SK-N-SH (cell line): ENCODE measurements around the gene TSC2. TPM values are rescaled to one million over a fixed set of nuclear protein-coding genes. Genes with fewer than 3 reads are reported as not detected.

Experiments
- CTCF ChIA-PET: fragments of 300-600, 350-600 bp; formaldehyde crosslinking; extraction: SDS; loops from one replicate; lab custom pipeline; 2021; lab: Yijun Ruan, JAX
- POLR2A ChIA-PET: fragments of 350-600 bp; sonication (Branson Sonifier 250); formaldehyde crosslinking; extraction: SDS; loops from one replicate; lab custom pipeline; 2020; ENCODE audit warnings: antibody characterized with exemption, inconsistent platforms; lab: Yijun Ruan, JAX
- DNase-seq: peaks from one replicate; pipeline ENCODE4 v3.0.0; 2012
- H2AFZ ChIP-seq: fragments of 200-600 bp; sonication (generic); 2 replicates; pipeline ENCODE4 v1.8.1; 2016; ENCODE audit warnings: antibody characterized with exemption, mild to moderate bottlenecking, low read depth
- H3F3A ChIP-seq: fragments of 200-600 bp; sonication (generic); replicated peaks from 2 replicates; pipeline ENCODE3; 2016; ENCODE audit warnings: antibody characterized with exemption, mild to moderate bottlenecking; ENCODE audit not compliant: insufficient read depth
- H3K27ac ChIP-seq, 2 experiments: fragments of 200-500 bp in 1 of 2; fragments of 200-600 bp in 1 of 2; sonication (Bioruptor generic) in 1 of 2; sonication (generic), shearing (Covaris generic) in 1 of 2; 2 replicates each; pipeline versions ENCODE4 v1.5.1 to v1.6.1; 2014 to 2016; ENCODE audit warnings: low read depth in 2 of 2, inconsistent platforms in 1 of 2, low read length in 1 of 2, mild to moderate bottlenecking in 1 of 2, mixed read lengths in 1 of 2
- H3K27me3 ChIP-seq: fragments of 200-600 bp; sonication (generic), shearing (Covaris generic); 2 replicates; pipeline ENCODE4 v1.6.1; 2016; ENCODE audit warnings: mixed run types; ENCODE audit not compliant: insufficient read depth
- H3K36me3 ChIP-seq, 2 experiments: fragments of 200-500 bp in 1 of 2; fragments of 200-600 bp in 1 of 2; sonication (Bioruptor generic) in 1 of 2; sonication (generic) in 1 of 2; replicated peaks in 1 of 2; 2 replicates each; pipeline versions ENCODE3 to v1.5.1; 2014 to 2016; ENCODE audit warnings: low read length in 1 of 2, mild to moderate bottlenecking in 1 of 2; ENCODE audit not compliant: insufficient read depth in 2 of 2, control insufficient read depth in 1 of 2
- H3K4me1 ChIP-seq, 2 experiments: fragments of 200-500 bp in 1 of 2; fragments of 200-600 bp in 1 of 2; sonication (Bioruptor generic) in 1 of 2; sonication (generic), shearing (Covaris generic) in 1 of 2; 2 replicates each; pipeline versions ENCODE4 v1.5.1 to v1.6.1; 2014 to 2016; ENCODE audit warnings: low read depth in 1 of 2, low read length in 1 of 2, mixed run types in 1 of 2; ENCODE audit not compliant: insufficient read depth in 2 of 2, control insufficient read depth in 1 of 2
- H3K4me2 ChIP-seq: fragments of 200-600 bp; sonication (generic), shearing (Covaris generic); 2 replicates; pipeline ENCODE4 v1.6.1; 2017; ENCODE audit warnings: mixed run types
- H3K4me3 ChIP-seq, 2 experiments: fragments of 200-500 bp in 1 of 2; fragments of 200-600 bp in 1 of 2; sonication (Bioruptor generic) in 1 of 2; sonication (generic), shearing (Covaris generic) in 1 of 2; 2 replicates each; pipeline versions ENCODE4 v1.5.1 to v1.8.1; 2014 to 2016; ENCODE audit warnings: low read depth in 2 of 2, inconsistent platforms in 1 of 2, low read length in 1 of 2, mild to moderate bottlenecking in 1 of 2, mixed read lengths in 1 of 2, moderate library complexity in 1 of 2
- H3K79me2 ChIP-seq: fragments of 200-600 bp; sonication (generic); 2 replicates; pipeline ENCODE4 v1.8.1; 2017; ENCODE audit warnings: mild to moderate bottlenecking; ENCODE audit not compliant: insufficient read depth
- H3K9ac ChIP-seq: fragments of 200-600 bp; sonication (generic); 2 replicates; pipeline ENCODE4 v1.6.1; 2017; ENCODE audit warnings: mixed run types
- H3K9me2 ChIP-seq: fragments of 200-600 bp; sonication (generic); 2 replicates; pipeline ENCODE4 v1.6.1; 2017; ENCODE audit warnings: mixed run types
- H3K9me3 ChIP-seq: fragments of 200-600 bp; sonication (generic); 2 replicates; pipeline ENCODE4 v1.6.1; 2017; ENCODE audit warnings: mixed run types, mild to moderate bottlenecking, moderate library complexity
- H4K20me1 ChIP-seq: fragments of 200-600 bp; sonication (generic); 2 replicates; pipeline ENCODE4 v1.6.1; 2017; ENCODE audit warnings: mild to moderate bottlenecking, mixed run types; ENCODE audit not compliant: insufficient read depth
- CTCF ChIP-seq: fragments of 200-600 bp; sonication (generic); IDR thresholded peaks from 2 replicates; pipeline ENCODE4 v1.6.1; 2017; ENCODE audit warnings: antibody characterized with exemption, mild to moderate bottlenecking, moderate library complexity
- EP300 ChIP-seq, 2 experiments: IDR thresholded peaks; 2 replicates each; pipeline versions ENCODE4 v1.4.0 to v1.6.1; 2012; ENCODE audit warnings: borderline replicate concordance in 1 of 2, low read depth in 1 of 2, low read length in 1 of 2
- FOXM1 ChIP-seq: IDR thresholded peaks from 2 replicates; pipeline ENCODE4 v1.4.0; 2012; ENCODE audit warnings: low read depth, mild to moderate bottlenecking
- GATA2 ChIP-seq: sonication (generic); formaldehyde crosslinking; IDR thresholded peaks from 2 replicates; pipeline ENCODE4 v1.5.0; 2020; ENCODE audit warnings: mild to moderate bottlenecking, missing genetic modification reagents
- IRF3 ChIP-seq: fragments of 150-350 bp; IDR thresholded peaks from 2 replicates; pipeline ENCODE4 v1.6.1; 2016; ENCODE audit warnings: mild to moderate bottlenecking, low read depth, low read length
- MAX ChIP-seq: IDR thresholded peaks from 2 replicates; pipeline ENCODE4 v1.4.0; 2012; ENCODE audit warnings: low read depth
- MEF2A ChIP-seq: IDR thresholded peaks from 2 replicates; pipeline ENCODE4 v1.4.0; 2012; ENCODE audit warnings: low read depth, borderline replicate concordance
- MXI1 ChIP-seq: IDR thresholded peaks from 2 replicates; pipeline ENCODE4 v1.6.1; 2012; ENCODE audit warnings: mild to moderate bottlenecking, low read depth, low read length, improper control_type of control experiment
- NFIC ChIP-seq: IDR thresholded peaks from 2 replicates; pipeline ENCODE4 v1.4.0; 2012; ENCODE audit warnings: borderline replicate concordance
- NRF1 ChIP-seq: IDR thresholded peaks from 2 replicates; pipeline ENCODE4 v1.6.1; 2012; ENCODE audit warnings: low read depth, mild to moderate bottlenecking, low read length
- POLR2AphosphoS5 ChIP-seq: IDR thresholded peaks from 2 replicates; pipeline ENCODE4 v1.6.1; 2012; ENCODE audit warnings: low read depth, low read length
- RCOR1 ChIP-seq: fragments of 150-350 bp; IDR thresholded peaks from 2 replicates; pipeline ENCODE4 v1.6.1; 2017; ENCODE audit warnings: antibody characterized with exemption, low read length
- REST ChIP-seq: IDR thresholded peaks from 2 replicates; pipeline ENCODE4 v1.6.1; 2012; ENCODE audit warnings: mild to moderate bottlenecking, low read depth, low read length, moderate library complexity
- RFX5 ChIP-seq: IDR thresholded peaks from 2 replicates; pipeline ENCODE4 v1.6.1; 2012; ENCODE audit warnings: mild to moderate bottlenecking, improper control_type of control experiment, low read length
- RXRA ChIP-seq: IDR thresholded peaks from 2 replicates; pipeline ENCODE4 v1.4.0; 2012; ENCODE audit warnings: low read depth, mild to moderate bottlenecking, borderline replicate concordance
- SIN3A ChIP-seq: IDR thresholded peaks from 2 replicates; pipeline ENCODE4 v1.6.1; 2012; ENCODE audit warnings: low read depth, mild to moderate bottlenecking, low read length, moderate library complexity, borderline replicate concordance
- TCF12 ChIP-seq: IDR thresholded peaks from 2 replicates; pipeline ENCODE4 v1.4.0; 2012
- USF1 ChIP-seq: IDR thresholded peaks from 2 replicates; pipeline ENCODE4 v1.4.0; 2012; ENCODE audit warnings: low read depth, borderline replicate concordance
- ZBTB33 ChIP-seq: IDR thresholded peaks from 2 replicates; pipeline ENCODE4 v1.4.0; 2012; ENCODE audit warnings: low read depth, borderline replicate concordance
- WGBS: methylation state at CpG from one replicate; pipeline ENCODE4 v1.1.6; 2017; ENCODE audit warnings: low lambda C conversion rate; 5-methylcytosine and 5-hydroxymethylcytosine counted together
- polyA plus RNA-seq, 3 experiments: library from polyadenylated mRNA; depleted of rRNA; stranded (reverse); fragments of >200 nt; gene quantifications; 2 replicates each; pipeline ENCODE4 v1.2.3, GENCODE V29; 2012

The TSC2 gene
- polyA plus RNA-seq, 1 of the 3 experiments (the other 2 are of a cell fraction): 96.1 TPM

GRCh38 chr16:2013527-2013926, 34.3 kb upstream of the TSC2 start (continued):
- TF ChIP-seq USF1: no peak
- TF ChIP-seq RFX5: no peak
- TF ChIP-seq EP300 (IDR thresholded peaks at IDR 0.05; ENCODE audit: borderline replicate concordance in 1 of 2, low read depth in 1 of 2, low read length in 1 of 2): no peak
- no peak for TF ChIP-seq FOXM1
- TF ChIP-seq REST: no peak

GRCh38 chr16:2015117-2015946, 32.5 kb upstream of the TSC2 start:
- H3K36me3 ChIP-seq: no peaks in the 10 kb centered on the region
- no peaks in the 10 kb centered on the region for H3K9me2 ChIP-seq
- DNase-seq: no peak
- H3K79me2 ChIP-seq: peaks cover 5% of the 10 kb centered on the region
- no peak overlapping the region for H2AFZ ChIP-seq
- no peak overlapping the region for H3K4me2 ChIP-seq
- ChIA-PET POLR2A (interaction anchor here (0.7 kb wide), 1 partner anchor 138 kb away, joined by 3 read pairs; no protein-coding TSS in a partner anchor), CTCF (interaction anchor here (0.7 to 2.3 kb wide), 5 partner anchors 9 to 126 kb away, joined by 3 to 17 read pairs (median 6); no protein-coding TSS in a partner anchor)
- no peaks in the 10 kb centered on the region; the same call in 1 of the 2 replicates for H3K27me3 ChIP-seq
- H3F3A ChIP-seq: peaks cover 2% of the 10 kb centered on the region
- no peaks in the 10 kb centered on the region for H4K20me1 ChIP-seq
- no peak overlapping the region for H3K27ac ChIP-seq
- H3K4me3 ChIP-seq: no peak overlapping the region
- H3K9me3 ChIP-seq: no peaks in the 10 kb centered on the region
- 73% methylated on average over 20 of the region's 24 CpGs for WGBS
- H3K4me1 ChIP-seq: peaks cover 0 to 5% of the 10 kb centered on the region in 2 experiments; a peak in 1 of 4 replicates
- no peak overlapping the region for H3K9ac ChIP-seq
- TF ChIP-seq POLR2AphosphoS5: no peak
- TF ChIP-seq TCF12: no peak
- no peak for TF ChIP-seq FOXM1
- TF ChIP-seq CTCF: no peak
- TF ChIP-seq USF1: no peak
- no peak for TF ChIP-seq MXI1
- no peak for TF ChIP-seq ZBTB33
- TF ChIP-seq RXRA: no peak
- no peak for TF ChIP-seq SIN3A
- TF ChIP-seq MAX: no peak
- TF ChIP-seq IRF3: no peak
- TF ChIP-seq GATA2 (CRISPR knock-in tag): no peak
- no peak for TF ChIP-seq MEF2A
- no peak for TF ChIP-seq NFIC
- TF ChIP-seq RCOR1: no peak
- no peak for TF ChIP-seq NRF1
